HepG2 (cell line): Measurements from ENCODE around the gene ZNF428. TPM values are rescaled to one million over a fixed set of nuclear protein-coding genes. Genes with fewer than 3 reads are reported as not detected.

Experiments
- AHR ChIP-seq: IDR thresholded peaks from 2 replicates; pipeline ENCODE4 v1.6.1; 2018; ENCODE audit warnings: missing genetic modification reagents, missing compliant biosample characterization
- BORCS8-MEF2B ChIP-seq: sonication (generic); formaldehyde crosslinking; IDR thresholded peaks from 2 replicates; pipeline ENCODE4 v1.8.0; 2022; ENCODE audit warnings: mild to moderate bottlenecking, missing genetic modification reagents
- CBX1 ChIP-seq: IDR thresholded peaks from one replicate; pipeline ENCODE4 v1.6.1; 2016; ENCODE audit warnings: antibody characterized with exemption, low read depth
- ELF3 ChIP-seq: IDR thresholded peaks from 2 replicates; pipeline ENCODE4 v1.6.1; 2016; ENCODE audit warnings: missing genetic modification reagents, missing compliant biosample characterization
- EZH2 ChIP-seq: conservative IDR thresholded peaks from 2 replicates; pipeline ENCODE4 v1.6.1; 2012; ENCODE audit warnings: mild to moderate bottlenecking, low read depth, low read length, moderate library complexity
- GATAD1 ChIP-seq: IDR thresholded peaks from 2 replicates; pipeline ENCODE4 v1.6.1; 2016; ENCODE audit warnings: missing genetic modification reagents, missing compliant biosample characterization
- HDAC2 ChIP-seq: sonication (generic); formaldehyde crosslinking; IDR thresholded peaks from 2 replicates; pipeline ENCODE4 v1.4.0; 2020; ENCODE audit warnings: missing genetic modification reagents
- MIXL1 ChIP-seq: IDR thresholded peaks from 2 replicates; pipeline ENCODE4 v1.6.1; 2016
- PAF1 ChIP-seq: IDR thresholded peaks from 2 replicates; pipeline ENCODE4 v1.6.1; 2016; ENCODE audit warnings: missing genetic modification reagents, missing compliant biosample characterization
- PHF5A ChIP-seq: IDR thresholded peaks from one replicate; pipeline ENCODE4 v1.6.1; 2018; ENCODE audit warnings: low read depth, missing genetic modification reagents; ENCODE audit not compliant: unreplicated experiment
- PHF8 ChIP-seq: sonication (generic); formaldehyde crosslinking; IDR thresholded peaks from 2 replicates; pipeline ENCODE4 v1.5.0; 2020; ENCODE audit warnings: missing genetic modification reagents
- REPIN1 ChIP-seq: sonication (generic); formaldehyde crosslinking; IDR thresholded peaks from 2 replicates; pipeline ENCODE4 v1.8.0; 2022; ENCODE audit warnings: missing genetic modification reagents, low read depth, mild to moderate bottlenecking, borderline replicate concordance
- RXRB ChIP-seq: IDR thresholded peaks from 2 replicates; pipeline ENCODE4 v1.6.1; 2016; ENCODE audit warnings: borderline replicate concordance, missing genetic modification reagents, missing compliant biosample characterization
- YY1 ChIP-seq: IDR thresholded peaks from 2 replicates; pipeline ENCODE4 v1.6.1; 2011; ENCODE audit warnings: low read length, low read depth, moderate library complexity, mild to moderate bottlenecking; ENCODE audit not compliant: insufficient read depth, insufficient replicate concordance
- ZNF503 ChIP-seq: sonication (generic); formaldehyde crosslinking; IDR thresholded peaks from 2 replicates; pipeline ENCODE4 v1.4.0; 2020; ENCODE audit warnings: missing genetic modification reagents
- ZNF552 ChIP-seq: sonication (generic); formaldehyde crosslinking; IDR thresholded peaks from 2 replicates; pipeline ENCODE4 v1.9.0; 2022; ENCODE audit warnings: missing genetic modification reagents, mild to moderate bottlenecking, borderline replicate concordance
- ZNF672 ChIP-seq: sonication (generic); formaldehyde crosslinking; IDR thresholded peaks from 2 replicates; pipeline ENCODE4 v1.8.1; 2022; ENCODE audit warnings: missing genetic modification reagents
- ZNF678 ChIP-seq: sonication (generic); formaldehyde crosslinking; IDR thresholded peaks from 2 replicates; pipeline ENCODE4 v1.4.0; 2020; ENCODE audit warnings: mild to moderate bottlenecking, missing genetic modification reagents
- polyA plus RNA-seq, 8 experiments: library from polyadenylated mRNA; depleted of rRNA in 3 of 8; stranded (reverse) in 7 of 8; unstranded in 1 of 8; fragments of >200 nt; fragmentation: Illumina TruSeq in 4 of 8; extraction: Trizol in 4 of 8; gene quantifications; 2 replicates each; pipeline versions ENCODE4 v1.2.1 to v1.2.3, GENCODE V29; 2011 to 2016; ENCODE audit warnings: low read depth in 4 of 8, missing spikeins in 1 of 8, mixed read lengths in 1 of 8; ENCODE audit not compliant: insufficient read depth in 1 of 8
- total RNA-seq, 5 experiments: library from RNA; depleted of rRNA; stranded (reverse); fragments of >200 nt; fragmentation: Illumina TruSeq; extraction: Trizol; gene quantifications; 2 replicates each; pipeline ENCODE4 v1.2.3, GENCODE V29; 2016; ENCODE audit warnings: low read depth in 1 of 5
- TF ChIP-seq, protein P1 (sequence below): sonication (generic); formaldehyde crosslinking; IDR thresholded peaks from 2 replicates; pipeline ENCODE4 v1.5.1; 2020; ENCODE audit warnings: mild to moderate bottlenecking, missing genetic modification reagents
- TF ChIP-seq, protein P2 (sequence below): sonication (generic); formaldehyde crosslinking; IDR thresholded peaks from 2 replicates; pipeline ENCODE4 v1.9.0; 2022; ENCODE audit warnings: missing genetic modification reagents, mild to moderate bottlenecking, borderline replicate concordance
- TF ChIP-seq, protein P3 (sequence below), 2 experiments: sonication (generic) in 1 of 2; formaldehyde crosslinking in 1 of 2; IDR thresholded peaks; 2 replicates each; pipeline versions ENCODE4 v1.4.0 to v1.6.1; 2018 to 2020; ENCODE audit warnings: missing genetic modification reagents in 2 of 2, borderline replicate concordance in 1 of 2, low read depth in 1 of 2, mild to moderate bottlenecking in 1 of 2, missing biosample characterization in 1 of 2

The ZNF428 gene
- total and polyA plus RNA-seq, 2 of the 13 experiments (the other 11 are each of a cell fraction or from before 2014, with no cell fraction given), result 10.4 to 26.9 TPM

- TF ChIP-seq, protein P1, sequence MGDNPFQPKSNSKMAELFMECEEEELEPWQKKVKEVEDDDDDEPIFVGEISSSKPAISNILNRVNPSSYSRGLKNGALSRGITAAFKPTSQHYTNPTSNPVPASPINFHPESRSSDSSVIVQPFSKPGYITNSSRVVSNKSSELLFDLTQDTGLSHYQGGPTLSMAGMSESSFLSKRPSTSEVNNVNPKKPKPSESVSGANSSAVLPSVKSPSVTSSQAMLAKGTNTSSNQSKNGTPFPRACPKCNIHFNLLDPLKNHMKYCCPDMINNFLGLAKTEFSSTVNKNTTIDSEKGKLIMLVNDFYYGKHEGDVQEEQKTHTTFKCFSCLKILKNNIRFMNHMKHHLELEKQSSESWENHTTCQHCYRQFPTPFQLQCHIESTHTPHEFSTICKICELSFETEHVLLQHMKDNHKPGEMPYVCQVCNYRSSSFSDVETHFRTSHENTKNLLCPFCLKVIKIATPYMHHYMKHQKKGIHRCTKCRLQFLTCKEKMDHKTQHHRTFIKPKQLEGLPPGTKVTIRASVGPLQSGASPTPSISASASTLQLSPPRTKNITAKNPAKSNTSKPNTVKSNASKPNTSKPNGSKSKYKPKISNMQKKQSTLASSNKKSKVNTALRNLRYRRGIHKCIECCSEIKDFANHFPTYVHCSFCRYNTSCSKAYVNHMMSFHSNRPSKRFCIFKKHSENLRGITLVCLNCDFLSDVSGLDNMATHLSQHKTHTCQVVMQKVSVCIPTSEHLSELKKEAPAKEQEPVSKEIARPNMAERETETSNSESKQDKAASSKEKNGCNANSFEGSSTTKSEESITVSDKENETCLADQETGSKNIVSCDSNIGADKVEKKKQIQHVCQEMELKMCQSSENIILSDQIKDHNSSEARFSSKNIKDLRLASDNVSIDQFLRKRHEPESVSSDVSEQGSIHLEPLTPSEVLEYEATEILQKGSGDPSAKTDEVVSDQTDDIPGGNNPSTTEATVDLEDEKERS (CRISPR knock-in tag), result 0 out of 2 replicates have a peak, but pooled peaks have one; percentile 44
- no peak for TF ChIP-seq EZH2
- 0 out of 2 replicates have a peak, but pooled peaks have one; percentile 10 for TF ChIP-seq HDAC2
- no peak for TF ChIP-seq ZNF678 (CRISPR knock-in tag)
- TF ChIP-seq MIXL1 (CRISPR knock-in tag), result no peak
- TF ChIP-seq ZNF503, result no peak
- no peak for TF ChIP-seq PHF5A
- TF ChIP-seq GATAD1, result 0 out of 2 replicates have a peak, but pooled peaks have one; percentile 48
- peak; percentile 71; the same call in 1 of the 2 replicates for TF ChIP-seq BORCS8-MEF2B (CRISPR knock-in tag)
- no peak for TF ChIP-seq YY1
- TF ChIP-seq ELF3 (CRISPR knock-in tag), result peak; percentile 92
- TF ChIP-seq ZNF672 (CRISPR knock-in tag), result no peak
- TF ChIP-seq PAF1 (CRISPR knock-in tag), result no peak
- TF ChIP-seq RXRB (CRISPR knock-in tag), result peak; percentile 76; the same call in 1 of the 2 replicates
- no peak for TF ChIP-seq ZNF552 (CRISPR knock-in tag)
- TF ChIP-seq AHR (CRISPR knock-in tag), result no peak
- TF ChIP-seq, protein P2, sequence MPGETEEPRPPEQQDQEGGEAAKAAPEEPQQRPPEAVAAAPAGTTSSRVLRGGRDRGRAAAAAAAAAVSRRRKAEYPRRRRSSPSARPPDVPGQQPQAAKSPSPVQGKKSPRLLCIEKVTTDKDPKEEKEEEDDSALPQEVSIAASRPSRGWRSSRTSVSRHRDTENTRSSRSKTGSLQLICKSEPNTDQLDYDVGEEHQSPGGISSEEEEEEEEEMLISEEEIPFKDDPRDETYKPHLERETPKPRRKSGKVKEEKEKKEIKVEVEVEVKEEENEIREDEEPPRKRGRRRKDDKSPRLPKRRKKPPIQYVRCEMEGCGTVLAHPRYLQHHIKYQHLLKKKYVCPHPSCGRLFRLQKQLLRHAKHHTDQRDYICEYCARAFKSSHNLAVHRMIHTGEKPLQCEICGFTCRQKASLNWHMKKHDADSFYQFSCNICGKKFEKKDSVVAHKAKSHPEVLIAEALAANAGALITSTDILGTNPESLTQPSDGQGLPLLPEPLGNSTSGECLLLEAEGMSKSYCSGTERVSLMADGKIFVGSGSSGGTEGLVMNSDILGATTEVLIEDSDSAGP, result peak; percentile 38; the same call in 1 of the 2 replicates
- no peak; the same call in 1 of the 2 replicates for TF ChIP-seq REPIN1
- TF ChIP-seq PHF8, result peak; percentile 70
- TF ChIP-seq CBX1, result no peak
- TF ChIP-seq, protein P3, sequence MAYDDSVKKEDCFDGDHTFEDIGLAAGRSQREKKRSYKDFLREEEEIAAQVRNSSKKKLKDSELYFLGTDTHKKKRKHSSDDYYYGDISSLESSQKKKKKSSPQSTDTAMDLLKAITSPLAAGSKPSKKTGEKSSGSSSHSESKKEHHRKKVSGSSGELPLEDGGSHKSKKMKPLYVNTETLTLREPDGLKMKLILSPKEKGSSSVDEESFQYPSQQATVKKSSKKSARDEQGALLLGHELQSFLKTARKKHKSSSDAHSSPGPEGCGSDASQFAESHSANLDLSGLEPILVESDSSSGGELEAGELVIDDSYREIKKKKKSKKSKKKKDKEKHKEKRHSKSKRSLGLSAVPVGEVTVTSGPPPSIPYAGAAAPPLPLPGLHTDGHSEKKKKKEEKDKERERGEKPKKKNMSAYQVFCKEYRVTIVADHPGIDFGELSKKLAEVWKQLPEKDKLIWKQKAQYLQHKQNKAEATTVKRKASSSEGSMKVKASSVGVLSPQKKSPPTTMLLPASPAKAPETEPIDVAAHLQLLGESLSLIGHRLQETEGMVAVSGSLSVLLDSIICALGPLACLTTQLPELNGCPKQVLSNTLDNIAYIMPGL (CRISPR knock-in tag; IDR thresholded peaks at IDR 0.05; ENCODE audit: borderline replicate concordance in 1 of 2, low read depth in 1 of 2), result peak; percentile 81 to 84; a peak in 3 of 4 replicates
Observed at GRCh38 chr19:43651758-43652545, 32.5 kb upstream of the ZNF428 start (continued).
